ENCODE measurements around the gene CLCN6. TPM values are rescaled to one million over a fixed set of nuclear protein-coding genes. Genes with fewer than 3 reads are reported as not detected.

CLCN6 gene
- total RNA-seq, 4 donors from 2014 or later = 28.4 to 63.7 (median 30.2) TPM

DNA sequence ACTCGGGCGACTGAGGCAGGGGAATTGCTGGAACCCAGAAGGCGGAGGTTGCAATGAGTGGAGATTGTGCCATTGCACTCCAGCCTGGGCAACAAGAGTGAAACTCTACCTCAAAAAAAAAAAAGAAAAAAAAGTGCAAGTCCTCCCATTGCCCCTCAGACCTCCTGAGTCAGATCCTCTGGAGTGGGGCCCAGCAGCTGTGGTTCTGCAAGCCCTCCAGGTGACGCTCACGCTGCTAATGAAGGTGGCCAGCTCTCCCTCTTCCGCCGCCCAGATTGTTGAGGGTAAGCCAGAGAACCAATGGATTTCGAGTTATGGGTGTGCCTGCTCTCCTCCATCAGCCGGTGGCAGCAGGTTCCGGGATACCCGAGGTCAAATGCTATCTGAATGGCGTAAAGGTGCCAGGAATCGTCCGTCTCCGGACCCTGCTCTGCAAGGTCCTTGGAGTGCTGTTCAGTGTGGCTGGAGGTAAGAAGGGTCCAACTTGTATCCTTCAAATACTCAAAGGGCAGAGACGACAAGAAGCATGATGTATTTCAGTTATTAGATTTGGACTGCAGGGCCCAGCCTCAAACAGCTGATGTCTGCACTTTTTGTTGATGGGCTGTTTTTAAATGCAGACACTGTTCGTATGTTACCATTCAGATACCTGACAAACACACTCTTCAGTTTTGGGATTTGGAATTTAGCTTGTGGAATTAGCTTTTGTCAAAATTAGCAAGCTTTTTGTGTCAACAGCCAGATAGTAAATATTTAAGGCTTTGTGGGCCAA lies 17.6 kb downstream of the CLCN6 start:
- no peaks in the 10 kb centered on the region for H3K4me1 ChIP-seq
- no peaks in the 10 kb centered on the region for H3K9me3 ChIP-seq
- H3K36me3 ChIP-seq = peaks cover 0 to 95% (median 0%) of the 10 kb centered on the region in 3 donors
- DNase-seq = no peak
- TF ChIP-seq POLR2A (IDR thresholded peaks at IDR 0.05) = no peak
- TF ChIP-seq, protein P1, sequence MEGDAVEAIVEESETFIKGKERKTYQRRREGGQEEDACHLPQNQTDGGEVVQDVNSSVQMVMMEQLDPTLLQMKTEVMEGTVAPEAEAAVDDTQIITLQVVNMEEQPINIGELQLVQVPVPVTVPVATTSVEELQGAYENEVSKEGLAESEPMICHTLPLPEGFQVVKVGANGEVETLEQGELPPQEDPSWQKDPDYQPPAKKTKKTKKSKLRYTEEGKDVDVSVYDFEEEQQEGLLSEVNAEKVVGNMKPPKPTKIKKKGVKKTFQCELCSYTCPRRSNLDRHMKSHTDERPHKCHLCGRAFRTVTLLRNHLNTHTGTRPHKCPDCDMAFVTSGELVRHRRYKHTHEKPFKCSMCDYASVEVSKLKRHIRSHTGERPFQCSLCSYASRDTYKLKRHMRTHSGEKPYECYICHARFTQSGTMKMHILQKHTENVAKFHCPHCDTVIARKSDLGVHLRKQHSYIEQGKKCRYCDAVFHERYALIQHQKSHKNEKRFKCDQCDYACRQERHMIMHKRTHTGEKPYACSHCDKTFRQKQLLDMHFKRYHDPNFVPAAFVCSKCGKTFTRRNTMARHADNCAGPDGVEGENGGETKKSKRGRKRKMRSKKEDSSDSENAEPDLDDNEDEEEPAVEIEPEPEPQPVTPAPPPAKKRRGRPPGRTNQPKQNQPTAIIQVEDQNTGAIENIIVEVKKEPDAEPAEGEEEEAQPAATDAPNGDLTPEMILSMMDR (IDR thresholded peaks at IDR 0.05) = no peak
- no peaks in the 10 kb centered on the region for H3K27me3 ChIP-seq
- H3K27ac ChIP-seq = no peak overlapping the region
- H3K4me3 ChIP-seq = no peak overlapping the region

DNA sequence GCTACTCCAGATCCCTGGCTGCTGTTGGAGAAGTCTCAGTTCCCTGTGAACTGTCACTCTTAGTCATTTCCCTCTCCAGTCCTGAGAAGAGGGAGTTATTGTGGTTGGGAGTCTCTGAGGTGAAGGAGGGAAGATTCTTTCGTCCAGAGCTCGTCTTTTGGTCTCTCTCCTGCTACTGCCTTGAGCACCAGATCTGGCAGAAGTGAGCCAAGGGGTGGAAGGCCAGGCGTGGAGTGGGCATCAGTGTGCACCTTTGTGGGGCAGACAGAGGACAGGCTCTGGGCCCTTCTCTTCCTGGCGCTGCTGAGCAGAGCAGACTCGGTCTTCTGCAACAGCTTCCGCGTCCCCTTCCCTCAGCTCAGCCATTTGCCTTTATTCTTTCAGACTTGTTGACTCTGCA lies 19.1 kb downstream of the CLCN6 start:
- Histone ChIP-seq H3K36me3 (peaks cover 0 to 96% (median 0%) of the 10 kb centered on the region in 3 donors), H3K4me3 (no peak overlapping the region), H3K9me3 (no peaks in the 10 kb centered on the region), H3K4me1 (no peaks in the 10 kb centered on the region), H3K27ac (no peak overlapping the region), H3K27me3 (no peaks in the 10 kb centered on the region)
- no peak for TF ChIP-seq POLR2A (IDR thresholded peaks at IDR 0.05)
- TF ChIP-seq, protein P1 (IDR thresholded peaks at IDR 0.05) = no peak
- DNase-seq = no peak

DNA sequence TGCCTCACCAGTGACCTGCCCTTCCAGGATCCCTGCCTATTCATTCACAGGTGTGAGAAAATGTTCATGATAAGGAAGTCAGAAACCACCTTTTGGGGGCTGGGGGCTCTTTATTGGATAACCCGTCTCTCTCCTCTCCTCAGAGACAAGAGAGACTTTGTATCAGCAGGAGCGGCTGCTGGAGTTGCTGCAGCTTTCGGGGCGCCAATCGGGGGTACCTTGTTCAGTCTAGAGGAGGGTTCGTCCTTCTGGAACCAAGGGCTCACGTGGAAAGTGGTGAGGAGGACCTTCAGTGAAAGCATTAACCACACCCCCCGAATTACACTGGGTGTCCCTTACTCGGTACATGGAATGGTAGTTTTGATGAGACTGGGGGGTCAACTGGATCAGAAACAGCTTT lies 21.0 kb downstream of the CLCN6 start:
- Histone ChIP-seq H3K36me3 (peaks cover 0 to 99% (median 0%) of the 10 kb centered on the region in 3 donors), H3K4me3 (no peak overlapping the region), H3K4me1 (no peaks in the 10 kb centered on the region), H3K9me3 (no peaks in the 10 kb centered on the region), H3K27ac (no peak overlapping the region), H3K27me3 (no peaks in the 10 kb centered on the region)
- DNase-seq = no peak
- TF ChIP-seq, protein P1 (IDR thresholded peaks at IDR 0.05) = no peak
- TF ChIP-seq POLR2A (IDR thresholded peaks at IDR 0.05) = no peak

- H3K9me3 ChIP-seq = no peaks in the 10 kb centered on the region
- peaks cover 0 to 99% (median 0%) of the 10 kb centered on the region in 3 donors for H3K36me3 ChIP-seq
- H3K27ac ChIP-seq = no peak overlapping the region
- H3K27me3 ChIP-seq = no peaks in the 10 kb centered on the region
- no peak for TF ChIP-seq POLR2A (IDR thresholded peaks at IDR 0.05)
- TF ChIP-seq, protein P1 (IDR thresholded peaks at IDR 0.05) = no peak
- no peak overlapping the region for H3K4me3 ChIP-seq
- no peaks in the 10 kb centered on the region for H3K4me1 ChIP-seq
- DNase-seq = no peak
Measured at GRCh38 chr1:11828511-11828910, 22.5 kb downstream of the CLCN6 start.

DNA sequence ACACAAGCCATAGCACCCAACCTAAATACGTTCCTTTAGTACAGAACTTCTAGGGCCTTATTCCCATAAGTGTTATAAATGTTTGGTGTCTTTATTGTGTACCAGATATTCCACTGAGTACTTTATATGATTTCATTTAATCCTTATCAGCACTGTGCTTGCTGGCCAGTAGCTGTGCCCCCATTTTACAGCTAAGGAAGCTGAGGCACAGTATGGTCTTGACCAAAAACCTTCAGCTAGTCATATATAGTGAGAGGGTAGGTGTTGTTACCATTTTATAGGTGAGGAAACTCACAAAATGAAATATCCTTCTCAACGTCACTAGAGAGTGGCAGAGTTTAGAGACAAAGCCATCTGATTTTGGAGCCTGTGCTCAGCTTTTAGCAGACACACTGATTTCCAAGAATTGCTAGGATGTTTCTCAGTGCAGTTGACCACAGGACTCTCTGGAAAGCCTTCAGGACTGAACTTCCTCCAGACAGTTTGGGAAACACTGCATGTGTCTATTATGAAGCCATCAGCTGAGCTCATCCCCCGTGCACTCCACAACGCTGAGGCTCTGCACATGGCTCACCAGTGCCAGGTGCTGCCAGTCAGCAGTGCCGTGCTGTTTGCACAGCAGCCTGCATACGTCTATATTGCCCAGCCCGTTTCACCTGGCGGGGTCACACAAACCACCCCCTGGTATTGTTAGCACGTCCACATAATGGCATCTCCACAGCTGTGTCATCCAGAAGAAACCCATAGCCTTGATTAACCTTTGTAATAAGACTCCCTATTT lies 26.1 kb downstream of the CLCN6 start:
- Histone ChIP-seq H3K9me3 (no peaks in the 10 kb centered on the region), H3K4me1 (no peaks in the 10 kb centered on the region), H3K27me3 (no peaks in the 10 kb centered on the region), H3K36me3 (peaks cover 0 to 99% (median 3%) of the 10 kb centered on the region in 3 donors), H3K27ac (no peak overlapping the region), H3K4me3 (no peak overlapping the region)
- DNase-seq = no peak
- TF ChIP-seq POLR2A (IDR thresholded peaks at IDR 0.05) = no peak

GRCh38 chr1:11833497-11833896 lies 27.5 kb downstream of the CLCN6 start:
- H3K27ac ChIP-seq = no peak overlapping the region
- H3K36me3 ChIP-seq = peaks cover 0 to 99% (median 3%) of the 10 kb centered on the region in 3 donors
- no peaks in the 10 kb centered on the region for H3K9me3 ChIP-seq
- no peak for DNase-seq
- no peak overlapping the region for H3K4me3 ChIP-seq
- no peaks in the 10 kb centered on the region for H3K4me1 ChIP-seq
- H3K27me3 ChIP-seq = no peaks in the 10 kb centered on the region
- TF ChIP-seq POLR2A (IDR thresholded peaks at IDR 0.05) = no peak
- TF ChIP-seq, protein P1 (IDR thresholded peaks at IDR 0.05) = no peak
